DOHH2 (cell line): ENCODE measurements around the gene ACTL6B.
"Not testable (repeated sequence)": the region's sequence is repeated elsewhere in the genome, so short reads cannot be mapped to it uniquely, and the experiment has no call there.

ENCODE experiments used
- H3F3A ChIP-seq: fragments of 200-600 bp; sonication (generic), shearing (Covaris generic); 2 replicates; pipeline ENCODE4 v1.6.0; 2016; ENCODE audit warnings: antibody characterized with exemption, mild to moderate bottlenecking; ENCODE audit not compliant: control insufficient read depth, insufficient read depth
- H3K27ac ChIP-seq: fragments of 200-600 bp; sonication (generic); 2 replicates; pipeline ENCODE4 v1.5.1; 2014; ENCODE audit warnings: low read depth, mild to moderate bottlenecking, low read length, moderate library complexity
- H3K27me3 ChIP-seq: fragments of 200-600 bp; sonication (generic); 2 replicates; pipeline ENCODE4 v1.6.1; 2014; ENCODE audit warnings: mild to moderate bottlenecking, low read length, mixed read lengths; ENCODE audit not compliant: control insufficient read depth
- H3K36me3 ChIP-seq: fragments of 200-600 bp; sonication (generic); 2 replicates; pipeline ENCODE4 v1.6.1; 2014; ENCODE audit warnings: mild to moderate bottlenecking, low read length, moderate library complexity, mixed read lengths; ENCODE audit not compliant: control insufficient read depth
- H3K4me1 ChIP-seq: fragments of 200-600 bp; sonication (generic); 2 replicates; pipeline ENCODE4 v1.6.1; 2014; ENCODE audit warnings: mild to moderate bottlenecking, low read length, mixed read lengths; ENCODE audit not compliant: control insufficient read depth
- H3K4me2 ChIP-seq: fragments of 200-600 bp; sonication (generic); 2 replicates; pipeline ENCODE4 v1.6.0; 2014; ENCODE audit warnings: mild to moderate bottlenecking, low read length, moderate library complexity
- H3K4me3 ChIP-seq: fragments of 200-600 bp; sonication (generic); 2 replicates; pipeline ENCODE4 v1.5.1; 2014; ENCODE audit warnings: mild to moderate bottlenecking, low read length, mixed read lengths
- H3K79me2 ChIP-seq: fragments of 200-600 bp; sonication (generic); 2 replicates; pipeline ENCODE4 v1.6.1; 2014; ENCODE audit warnings: mild to moderate bottlenecking, low read length, mixed read lengths; ENCODE audit not compliant: control insufficient read depth
- H3K9me2 ChIP-seq: fragments of 200-600 bp; sonication (generic); replicated peaks from 2 replicates; pipeline ENCODE4 v1.6.1; 2014; ENCODE audit warnings: mild to moderate bottlenecking, low read length, mixed read lengths; ENCODE audit not compliant: control insufficient read depth
- H3K9me3 ChIP-seq: fragments of 200-600 bp; sonication (generic); 2 replicates; pipeline ENCODE4 v1.6.1; 2014; ENCODE audit warnings: antibody characterized with exemption, low read length, mixed read lengths; ENCODE audit not compliant: control insufficient read depth, insufficient read depth
- H4K20me1 ChIP-seq: fragments of 200-600 bp; sonication (generic); 2 replicates; pipeline ENCODE4 v1.6.0; 2014; ENCODE audit warnings: low read depth, mild to moderate bottlenecking, antibody characterized with exemption, low read length, moderate library complexity; ENCODE audit not compliant: control insufficient read depth, insufficient read depth
- CTCF ChIP-seq: fragments of 200-600 bp; sonication (generic); IDR thresholded peaks from one replicate; pipeline ENCODE4 v1.5.1; 2014; ENCODE audit warnings: antibody characterized with exemption, mild to moderate bottlenecking, low read depth, low read length; ENCODE audit not compliant: poor library complexity, severe bottlenecking
- EZH2phosphoT487 ChIP-seq: fragments of 200-600 bp; sonication (generic); IDR thresholded peaks from 2 replicates; pipeline ENCODE4 v1.6.1; 2017; ENCODE audit warnings: borderline replicate concordance, mild to moderate bottlenecking, antibody characterized with exemption, low read length, moderate library complexity, mixed read lengths

ACTL6B gene

GRCh38 chr7:100671353-100672327 lies 15.4 kb upstream of the ACTL6B start:
- H3K36me3 ChIP-seq = peaks cover 12% of the 10 kb centered on the region

DNA sequence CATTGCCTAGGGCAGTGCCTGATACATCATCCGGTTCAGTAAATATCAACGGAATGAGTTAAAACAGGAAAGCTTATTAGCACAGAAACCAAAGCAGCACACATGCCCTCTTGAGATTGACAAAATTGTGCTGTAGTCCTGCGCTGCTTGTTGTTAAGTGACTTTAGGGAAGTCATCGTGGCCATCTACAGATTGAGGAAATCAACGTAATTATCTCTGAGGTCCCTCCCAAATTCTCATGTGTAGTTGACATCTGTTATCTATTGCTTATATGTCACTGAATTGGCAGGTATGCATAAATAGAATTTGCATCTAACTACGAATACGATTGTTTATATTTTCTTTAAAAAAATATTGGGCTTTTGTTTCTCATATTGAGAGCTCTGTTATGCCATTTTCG lies 13.8 kb upstream of the ACTL6B start:
- Histone ChIP-seq H3K4me3 (no peak overlapping the region), H3K36me3 (peaks cover 5% of the 10 kb centered on the region), H4K20me1 (no peaks in the 10 kb centered on the region), H3K27ac (no peak overlapping the region), H3F3A (no peaks in the 10 kb centered on the region; the same call in none of the 2 replicates), H3K4me1 (peaks cover 6% of the 10 kb centered on the region), H3K9me2 (no peaks in the 10 kb centered on the region), H3K27me3 (peaks cover 38% of the 10 kb centered on the region), H3K4me2 (no peak overlapping the region), H3K79me2 (peaks cover 14% of the 10 kb centered on the region), H3K9me3 (no peaks in the 10 kb centered on the region)
- no peak for TF ChIP-seq EZH2phosphoT487
- TF ChIP-seq CTCF = no peak

More at GRCh38 chr7:100671353-100672327, 15.4 kb upstream of the ACTL6B start:
- Histone ChIP-seq H4K20me1 (peaks cover 6% of the 10 kb centered on the region; the same call in 1 of the 2 replicates), H3K9me2 (no peaks in the 10 kb centered on the region), H3K27me3 (peaks cover 30% of the 10 kb centered on the region), H3K4me3 (no peak overlapping the region), H3F3A (peaks cover 4% of the 10 kb centered on the region), H3K27ac (no peak overlapping the region), H3K9me3 (no peaks in the 10 kb centered on the region), H3K79me2 (peaks cover 28% of the 10 kb centered on the region), H3K4me2 (no peak overlapping the region), H3K4me1 (peaks cover 12% of the 10 kb centered on the region)
- no peak for TF ChIP-seq EZH2phosphoT487
- no peak for TF ChIP-seq CTCF

GRCh38 chr7:100669106-100669505 lies 12.9 kb upstream of the ACTL6B start:
- H3K4me1 ChIP-seq, H3K36me3 ChIP-seq, H3K9me2 ChIP-seq, H3K4me2 ChIP-seq, H3K27ac ChIP-seq, H3K4me3 ChIP-seq, H3F3A ChIP-seq, H4K20me1 ChIP-seq, H3K79me2 ChIP-seq, H3K9me3 ChIP-seq: not testable (repeated sequence)
- H3K27me3 ChIP-seq = peaks cover 38% of the 10 kb centered on the region

GRCh38 chr7:100668069-100668449 lies 11.8 kb upstream of the ACTL6B start:
- TF ChIP-seq EZH2phosphoT487 (no peak), CTCF (no peak)
- Histone ChIP-seq H3K4me2 (no peak overlapping the region), H3K27ac (no peak overlapping the region), H3K27me3 (peaks cover 39% of the 10 kb centered on the region), H3K9me2 (no peaks in the 10 kb centered on the region), H4K20me1 (no peaks in the 10 kb centered on the region), H3K9me3 (no peaks in the 10 kb centered on the region), H3K4me3 (no peak overlapping the region), H3K36me3 (no peaks in the 10 kb centered on the region), H3K79me2 (no peaks in the 10 kb centered on the region), H3K4me1 (peaks cover 5% of the 10 kb centered on the region), H3F3A (no peaks in the 10 kb centered on the region; the same call in none of the 2 replicates)
